Measurements from ENCODE around the gene TBC1D14.
A peak's percentile ranks its signal among the peaks of the same experiment; 100 is the strongest.
"Not testable (repeated sequence)": the region's sequence is repeated elsewhere in the genome, so short reads cannot be mapped to it uniquely, and the experiment has no call there.

The TBC1D14 gene

GRCh38 chr4:6909113-6909969 is at the start of gene TBC1D14:
TBC1D14 (plus strand) TSS chr4:6909826; CDS start chr4:6923390, 13,564 bp downstream.
- DNase-seq, result peak; percentile 82

DNA sequence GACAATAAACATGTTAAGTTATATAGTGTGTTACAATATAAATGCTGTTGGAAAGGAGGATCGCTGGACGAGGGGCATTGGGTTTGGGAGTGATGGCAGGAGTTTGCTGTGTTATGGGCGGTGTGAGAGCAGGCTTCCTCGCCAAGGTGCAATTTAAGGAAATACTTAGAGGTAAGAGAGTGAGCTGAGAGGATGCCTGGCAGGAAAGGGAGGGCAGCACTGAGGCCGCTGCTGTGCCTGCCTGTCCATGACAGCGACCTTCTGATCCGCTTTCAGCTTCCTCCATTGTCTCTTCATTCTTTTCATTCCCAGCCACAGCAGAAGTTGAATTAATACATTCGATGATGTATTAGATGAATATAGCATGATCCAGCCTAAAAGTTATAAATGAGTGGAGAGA is 41.2 kb upstream of the TBC1D14 start:
- DNase-seq, result no peak

GRCh38 chr4:6869944-6870343 is 39.7 kb upstream of the TBC1D14 start:
- no peak for DNase-seq

DNA sequence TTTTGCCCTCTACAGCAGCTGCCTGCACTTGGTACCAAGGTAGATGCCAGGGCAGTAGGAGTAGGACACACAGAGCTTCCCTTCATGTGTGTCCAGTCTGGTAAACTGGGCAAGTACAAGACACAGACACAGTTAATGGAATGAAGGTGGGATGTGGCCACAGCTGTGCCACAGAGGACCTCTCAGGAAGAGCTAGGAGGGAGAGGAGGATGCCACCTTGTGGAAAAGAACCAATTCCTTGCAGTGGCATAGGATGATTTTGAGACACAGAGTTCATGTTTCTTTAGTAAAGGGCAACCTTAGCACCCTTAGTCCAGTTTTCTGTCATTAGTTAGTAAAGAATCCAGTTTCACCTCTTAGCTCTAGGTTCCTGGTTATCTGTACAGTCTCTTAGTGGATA is 36.3 kb upstream of the TBC1D14 start:
- DNase-seq, result no peak

- peak; percentile 68 for DNase-seq
These were observed 35.7 kb upstream of the TBC1D14 start for GRCh38 chr4:6873792-6874461.

DNA sequence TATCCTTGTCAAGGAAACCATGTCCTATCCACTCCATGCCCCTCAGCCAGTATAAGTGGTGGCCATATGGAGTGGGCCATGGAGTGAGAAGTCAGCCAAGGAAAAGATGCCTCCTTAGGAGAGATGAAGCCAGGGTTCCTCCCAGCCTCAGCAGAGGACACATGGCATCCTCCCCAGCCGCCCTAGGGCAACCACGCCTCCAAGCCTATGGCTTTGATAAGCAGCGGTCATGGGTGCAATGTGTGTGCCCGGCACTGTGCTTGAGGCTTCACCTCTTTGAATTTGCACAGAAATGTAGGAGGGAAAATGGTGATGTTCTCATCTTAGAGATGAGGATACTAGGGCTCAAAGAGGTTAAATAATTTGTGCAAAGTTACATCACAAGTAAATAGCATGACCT is 34.6 kb upstream of the TBC1D14 start:
- DNase-seq, result no peak

DNA sequence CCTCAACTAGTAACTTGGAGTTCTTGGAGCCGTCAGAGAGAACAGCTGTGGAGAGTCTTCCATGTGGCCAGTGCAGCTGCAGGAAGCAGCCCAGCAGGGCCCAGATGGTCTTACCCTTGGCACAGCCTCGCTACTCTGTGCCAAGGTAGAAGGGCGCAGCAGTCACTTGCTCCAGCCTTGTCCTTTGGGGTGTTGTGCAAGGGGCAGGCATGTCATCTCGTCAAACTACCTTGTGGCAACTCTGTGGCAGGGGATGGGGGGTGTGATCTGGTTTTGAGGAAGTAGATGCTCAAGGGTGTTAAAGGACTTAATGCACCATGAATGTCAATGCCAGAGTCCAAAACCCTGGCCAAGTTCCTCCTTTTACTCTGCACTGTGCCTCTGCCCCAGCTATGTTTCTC is 34.2 kb upstream of the TBC1D14 start:
- DNase-seq, result peak; percentile 9

- no peak for DNase-seq
These were observed 33.2 kb upstream of the TBC1D14 start for GRCh38 chr4:6876440-6876839.

- DNase-seq, result no peak
These were observed 32.6 kb upstream of the TBC1D14 start for GRCh38 chr4:6877067-6877466.

DNA sequence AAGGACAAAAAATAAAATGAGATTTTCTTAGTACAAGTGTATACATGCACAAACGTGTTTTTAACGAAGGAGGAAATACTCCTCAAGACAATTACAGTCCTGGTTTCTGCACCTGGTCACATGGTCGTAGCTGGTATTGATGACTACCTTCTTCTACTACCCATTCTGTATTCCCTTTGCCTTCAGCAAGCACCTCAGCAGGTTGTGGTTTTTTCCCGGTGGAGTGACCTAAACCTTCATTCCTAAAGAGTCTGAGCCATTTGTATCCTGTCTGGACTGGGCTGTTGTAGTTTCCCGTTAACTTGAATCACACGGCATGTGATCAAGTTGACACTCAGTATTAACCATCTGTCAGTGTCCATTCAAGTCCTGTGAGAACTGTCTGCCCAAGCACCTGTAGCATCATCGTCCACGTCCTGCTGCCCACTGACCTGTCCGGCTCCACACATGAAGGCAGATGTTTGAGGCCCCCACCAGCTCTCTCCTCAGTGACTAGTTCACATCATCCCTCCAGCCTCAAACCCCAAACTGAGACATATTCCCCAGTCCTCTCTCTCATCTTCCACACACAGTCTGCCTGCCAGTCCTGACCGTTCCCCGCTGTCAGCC is 31.1 kb upstream of the TBC1D14 start:
- DNase-seq, result no peak

GRCh38 chr4:6880691-6881090 is 28.9 kb upstream of the TBC1D14 start:
- DNase-seq, result no peak

DNA sequence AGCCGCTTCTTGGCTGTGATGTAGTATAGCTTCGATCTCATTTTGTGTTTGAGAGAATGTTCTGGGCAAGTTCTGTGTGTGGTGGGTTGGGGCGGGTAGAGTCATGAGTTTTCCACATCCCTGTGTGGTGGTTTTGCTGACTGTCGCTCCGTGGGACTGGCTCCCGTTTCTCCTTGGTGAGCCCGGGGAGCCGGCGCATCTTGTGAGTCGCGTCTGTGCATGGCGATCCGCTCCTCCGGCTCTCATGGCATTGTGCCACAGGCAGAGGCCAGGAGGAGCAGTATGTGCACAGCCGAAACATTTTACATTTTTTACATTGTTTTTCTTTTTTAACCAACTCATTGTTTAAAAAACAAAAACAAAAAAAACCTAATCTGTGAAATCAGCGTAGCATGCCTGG is 27.7 kb upstream of the TBC1D14 start:
- no peak for DNase-seq

DNA sequence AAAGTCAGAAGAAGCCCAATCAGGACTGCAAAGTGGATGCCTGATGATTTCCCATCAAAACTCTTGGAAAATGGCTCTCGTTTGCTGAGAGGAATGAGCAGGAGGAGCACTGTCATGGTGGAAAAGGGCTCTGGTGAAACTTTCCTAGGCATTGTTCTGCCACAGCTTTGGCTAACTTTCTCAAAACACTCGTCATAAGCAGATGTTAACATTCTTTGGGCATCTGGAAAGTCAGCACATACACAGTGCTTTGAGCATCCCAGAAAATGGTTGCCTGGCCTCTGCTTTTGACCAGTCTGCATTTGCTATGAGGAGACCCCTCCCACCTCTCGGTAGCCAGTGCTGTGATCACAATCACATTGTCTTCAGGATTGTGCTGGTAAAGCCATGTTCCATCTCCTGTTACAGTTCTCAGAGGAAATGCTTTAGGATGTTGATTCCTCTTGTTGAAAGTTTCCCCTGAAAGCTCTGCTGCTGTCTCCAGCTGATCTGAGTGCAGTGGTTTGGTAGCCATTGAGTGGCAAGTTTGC is 25.2 kb upstream of the TBC1D14 start:
- DNase-seq, result no peak

DNA sequence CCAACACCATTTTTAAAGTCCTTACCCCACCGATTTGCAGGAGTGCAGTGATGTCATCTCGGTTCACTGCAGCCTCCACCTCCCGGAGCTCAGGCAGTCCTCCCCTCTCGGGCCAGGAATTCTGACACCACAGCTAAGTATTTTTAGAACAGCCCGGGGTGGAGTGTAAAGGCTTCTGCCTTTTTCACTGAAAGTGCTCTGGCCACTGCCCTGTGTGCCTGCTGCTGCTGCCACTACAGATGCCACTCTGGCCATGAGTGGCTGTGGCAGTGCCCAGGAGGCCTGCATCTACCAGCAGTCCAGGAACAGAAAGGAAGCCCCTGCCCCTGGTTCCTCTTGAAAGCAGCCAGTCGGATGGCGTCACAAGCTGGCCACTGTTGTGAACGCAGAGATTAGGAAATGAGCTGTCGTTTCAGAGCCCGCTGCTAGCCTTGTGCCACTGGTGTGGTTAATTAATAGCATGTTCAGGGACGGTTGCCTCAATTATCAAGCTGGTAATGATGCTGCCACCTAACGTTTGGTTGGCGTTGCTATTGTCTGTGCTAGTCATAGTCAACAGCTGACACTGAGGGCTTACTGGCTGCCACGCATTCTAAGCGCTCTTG is 23.6 kb upstream of the TBC1D14 start:
- DNase-seq, result no peak

- no peak for DNase-seq
These were observed 22.7 kb upstream of the TBC1D14 start for GRCh38 chr4:6886886-6887285.

DNA sequence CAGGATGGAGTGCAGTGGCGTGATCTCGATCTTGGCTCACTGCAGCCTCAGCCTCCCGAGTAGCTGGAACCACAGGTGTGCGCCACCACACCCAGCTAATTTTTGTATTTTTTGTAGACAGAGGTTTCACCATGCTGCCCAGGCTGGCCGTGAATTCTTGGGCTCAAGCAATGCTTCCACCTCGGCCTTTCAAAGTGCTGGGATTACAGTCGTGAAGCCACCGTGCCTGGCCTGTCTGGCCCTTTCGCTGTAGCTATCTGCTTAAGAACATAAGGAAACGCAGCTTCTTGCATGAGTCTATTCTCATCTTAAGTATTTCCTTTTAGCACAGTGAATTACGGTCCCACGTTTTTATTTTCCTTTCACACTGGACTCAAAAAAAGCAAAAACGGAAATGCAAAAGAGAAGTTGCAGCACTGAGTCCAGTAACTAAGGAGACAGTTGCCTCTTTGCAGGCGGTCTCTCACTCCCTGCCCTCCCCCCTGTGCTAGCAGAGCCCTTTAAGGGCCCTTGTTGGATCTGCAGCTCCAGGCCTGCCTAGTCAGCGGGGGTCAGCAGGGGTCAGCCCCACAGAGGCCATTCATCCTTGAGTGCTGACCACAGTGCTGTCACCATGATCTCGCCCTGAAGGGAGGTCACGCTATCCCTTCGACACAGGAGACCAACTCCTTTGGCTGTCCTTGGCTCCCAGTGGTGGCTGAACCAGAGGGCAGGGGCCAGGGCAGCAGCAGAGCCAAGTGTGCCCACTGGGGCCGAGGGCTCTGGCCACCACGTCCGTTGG is 21.8 kb upstream of the TBC1D14 start:
- no peak for DNase-seq

DNA sequence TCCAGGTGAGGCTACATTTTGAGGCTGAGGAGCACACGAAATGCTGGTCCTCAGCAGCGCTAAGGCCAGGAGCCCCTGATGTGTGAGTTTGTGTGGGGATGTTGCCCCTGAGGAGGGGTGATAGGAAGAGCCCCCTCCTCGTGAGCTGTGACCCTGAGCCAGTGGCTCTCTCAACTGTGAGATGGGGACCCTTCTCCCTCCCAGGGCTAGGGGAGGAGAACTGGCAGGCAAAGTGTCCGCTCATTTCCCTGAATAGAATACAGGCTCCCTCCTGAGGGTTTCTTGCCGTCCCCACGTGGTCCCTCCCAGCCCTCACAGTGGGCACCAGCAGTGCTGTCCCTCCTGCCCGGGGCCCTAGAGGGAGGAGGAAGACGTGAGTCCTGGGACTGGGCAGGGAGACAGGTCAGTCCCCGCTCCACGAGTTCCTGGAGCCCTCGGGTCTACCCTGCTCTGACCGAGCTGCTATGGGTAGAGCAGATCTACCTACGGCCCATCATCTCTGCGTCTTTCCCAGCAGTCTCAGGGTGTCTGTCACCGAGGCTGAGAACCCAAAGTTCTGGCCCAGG is 21.0 kb upstream of the TBC1D14 start:
- DNase-seq, result no peak

GRCh38 chr4:6889101-6889735 is 20.4 kb upstream of the TBC1D14 start:
- DNase-seq, result no peak

DNA sequence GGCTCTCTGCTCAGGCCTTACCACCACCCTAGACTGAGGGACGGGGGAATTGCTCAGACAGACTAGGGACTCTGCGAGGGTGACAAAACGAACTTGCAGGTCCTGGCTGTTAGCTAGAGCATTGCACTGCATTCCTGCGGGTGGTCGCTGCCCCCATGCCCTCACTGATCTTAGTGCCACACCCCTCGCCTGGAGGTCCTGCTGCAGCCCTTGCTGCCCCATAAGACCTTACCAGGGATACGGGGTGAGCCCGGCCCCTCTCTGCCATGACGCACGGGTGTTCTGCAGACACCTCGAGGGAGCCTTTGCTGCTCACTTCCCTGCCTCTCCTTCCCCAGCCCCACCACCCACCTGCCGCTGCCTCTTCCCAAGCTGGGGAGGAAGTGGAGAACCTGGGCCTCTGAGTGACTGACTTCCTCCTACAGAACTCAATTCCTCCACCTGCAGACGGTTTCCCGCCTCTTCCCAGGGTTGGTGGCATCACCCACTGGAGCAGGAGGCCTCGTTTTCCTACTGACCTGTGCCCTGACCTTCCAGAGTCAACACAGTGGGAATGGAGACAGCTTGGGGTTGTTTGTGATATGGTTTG is 19.8 kb upstream of the TBC1D14 start:
- no peak for DNase-seq

DNA sequence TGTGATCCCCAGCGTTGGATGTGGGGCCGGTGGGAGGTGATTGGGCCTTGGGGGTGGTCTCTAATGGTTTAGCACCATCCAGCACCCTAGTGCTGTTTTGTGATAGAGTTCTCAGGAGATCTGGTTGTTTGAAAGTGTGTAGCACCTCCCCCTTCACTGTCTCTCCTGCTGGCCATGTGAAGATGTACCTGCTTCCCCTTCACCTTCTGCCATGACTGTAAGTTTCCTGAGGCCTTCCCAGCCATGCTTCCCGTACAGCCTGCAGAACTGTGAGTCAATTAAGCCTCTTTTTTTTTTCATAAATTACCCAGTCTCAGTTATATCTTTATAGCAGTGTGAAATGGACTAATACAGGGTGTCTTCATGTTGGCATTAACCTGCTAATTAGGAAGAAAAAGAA is 19.3 kb upstream of the TBC1D14 start:
- DNase-seq, result no peak

- DNase-seq, result not testable (repeated sequence)
These were observed 18.7 kb upstream of the TBC1D14 start for GRCh38 chr4:6890971-6891370.

All from RPMI8226 (cell line).